Esophagus muscularis mucosa (tissue), 4 donors: ENCODE data around the gene KIF23. TPM values are rescaled to one million over a fixed set of nuclear protein-coding genes. Genes with fewer than 3 reads are reported as not detected.

ENCODE experiments used
- DNase-seq: peaks from one replicate; pipeline ENCODE4 v3.0.0-alpha.2; 2017; ENCODE audit errors: extremely low spot score
- H3K27ac ChIP-seq, 4 donors: fragments of 200-600 bp; sonication (generic); replicated peaks in 1 of 4; 1 replicate in 3 of 4; 2 replicates in 1 of 4; pipeline ENCODE4 v1.5.1; 2016 to 2019; ENCODE audit warnings: mild to moderate bottlenecking in 1 of 4
- H3K27me3 ChIP-seq, 4 donors: fragments of 200-600 bp; sonication (generic); one replicate each; pipeline versions ENCODE4 v1.5.1 to v1.6.0; 2016 to 2019
- H3K36me3 ChIP-seq, 4 donors: fragments of 200-600 bp; sonication (generic); one replicate each; pipeline ENCODE4 v1.5.1; 2016 to 2019
- H3K4me1 ChIP-seq, 4 donors: fragments of 200-600 bp; sonication (generic); one replicate each; pipeline ENCODE4 v1.5.1; 2016 to 2019
- H3K4me3 ChIP-seq, 4 donors: fragments of 200-600 bp; sonication (generic); 1 replicate in 2 of 4; 2 replicates in 2 of 4; pipeline ENCODE4 v1.5.1; 2016 to 2019; ENCODE audit warnings: mild to moderate bottlenecking in 4 of 4, moderate library complexity in 1 of 4
- H3K9me3 ChIP-seq, 4 donors: fragments of 200-600 bp; sonication (generic); 1 replicate in 3 of 4; 2 replicates in 1 of 4; pipeline ENCODE4 v1.5.1; 2016 to 2019
- CTCF ChIP-seq, 3 experiments: fragments of 200-600 bp in 2 of 3; fragments of 450-650 bp in 1 of 3; sonication (generic) in 2 of 3; IDR thresholded peaks; one replicate each; pipeline ENCODE4 v1.5.1; 2017 to 2019; ENCODE audit warnings: antibody characterized with exemption in 3 of 3, mild to moderate bottlenecking in 2 of 3, moderate library complexity in 1 of 3
- EP300 ChIP-seq: sonication (generic); formaldehyde crosslinking; IDR thresholded peaks from one replicate; pipeline ENCODE4 v1.6.1; 2017; ENCODE audit warnings: antibody characterized with exemption
- POLR2A ChIP-seq: fragments of 450-650 bp; IDR thresholded peaks from one replicate; pipeline ENCODE4 v1.6.1; 2017; ENCODE audit warnings: antibody characterized with exemption, moderate library complexity, mild to moderate bottlenecking, low read depth
- POLR2AphosphoS5 ChIP-seq, 2 donors: sonication (generic); formaldehyde crosslinking; IDR thresholded peaks; one replicate each; pipeline ENCODE4 v1.6.1; 2017; ENCODE audit warnings: antibody characterized with exemption in 2 of 2
- WGBS: methylation state at CpG from one replicate; pipeline ENCODE4 v1.1.5; 2018; 5-methylcytosine and 5-hydroxymethylcytosine counted together
- intact Hi-C: fragments of 100-400 bp; cut with DNase I; formaldehyde crosslinking; loops from one replicate; pipeline ENCODE4 v1.15.1; 2023
- total RNA-seq, 4 donors: library from RNA; depleted of rRNA; stranded (reverse); fragments of >200 nt; gene quantifications; one replicate each; pipeline versions ENCODE4 v1.1.0 to v1.2.1, GENCODE V29; 2016

The KIF23 gene
- total RNA-seq, 4 donors from 2014 or later: 1.7 to 7.1 (median 4.9) TPM

- Histone ChIP-seq H3K27me3 (no peaks in the 10 kb centered on the region), H3K4me1 (peaks cover 31 to 69% (median 55%) of the 10 kb centered on the region in 4 donors), H3K36me3 (peaks cover 0 to 38% (median 27%) of the 10 kb centered on the region in 4 donors), H3K9me3 (no peaks in the 10 kb centered on the region), H3K27ac (peak overlapping the region in 2 of 4 donors; percentile 31 to 45), H3K4me3 (no peak overlapping the region)
- TF ChIP-seq CTCF (IDR thresholded peaks at IDR 0.05): no peak
- TF ChIP-seq POLR2AphosphoS5 (IDR thresholded peaks at IDR 0.05): no peak
- TF ChIP-seq EP300: no peak
- no peak for TF ChIP-seq POLR2A
- 86% methylated on average over 2 of the region's 2 CpGs for WGBS
- DNase-seq: no peak
- intact Hi-C loops: no loop called here
Measured at GRCh38 chr15:69459066-69459465, 44.9 kb downstream of the KIF23 start.

- Histone ChIP-seq H3K9me3 (no peaks in the 10 kb centered on the region), H3K4me3 (no peak overlapping the region), H3K27me3 (no peaks in the 10 kb centered on the region), H3K27ac (no peak overlapping the region), H3K36me3 (peaks cover 0 to 26% (median 17%) of the 10 kb centered on the region in 4 donors), H3K4me1 (peaks cover 17 to 55% (median 40%) of the 10 kb centered on the region in 4 donors)
- intact Hi-C loops: loop anchor here (5.0 kb wide), 1 partner anchor 642 kb away; no protein-coding TSS in a partner anchor
- WGBS: 21% methylated on average over 1 of the region's 1 CpG
- no peak for DNase-seq
- TF ChIP-seq EP300 (no peak), POLR2AphosphoS5 (IDR thresholded peaks at IDR 0.05) (no peak), POLR2A (no peak), CTCF (IDR thresholded peaks at IDR 0.05) (no peak)
Measured at GRCh38 chr15:69460481-69460880, 46.3 kb downstream of the KIF23 start.

GRCh38 chr15:69462030-69462492 is 47.9 kb downstream of the KIF23 start:
- peaks cover 0 to 11% (median 2%) of the 10 kb centered on the region in 4 donors for H3K36me3 ChIP-seq
- intact Hi-C loops: loop anchor here (1.0 to 5.0 kb wide), 2 partner anchors 9 to 640 kb away; no protein-coding TSS in a partner anchor
- no peak for DNase-seq
- TF ChIP-seq CTCF (IDR thresholded peaks at IDR 0.05): no peak
- TF ChIP-seq EP300: no peak
- no peak for TF ChIP-seq POLR2A
- TF ChIP-seq POLR2AphosphoS5 (IDR thresholded peaks at IDR 0.05): no peak
- H3K27ac ChIP-seq: peak overlapping the region; percentile 70 to 94 (median 92)
- 68% methylated on average over 15 of the region's 23 CpGs for WGBS
- H3K4me3 ChIP-seq: peak overlapping the region; percentile 52 to 63 (median 60)
- no peaks in the 10 kb centered on the region for H3K27me3 ChIP-seq
- no peaks in the 10 kb centered on the region for H3K9me3 ChIP-seq
- peaks cover 14 to 53% (median 37%) of the 10 kb centered on the region in 4 donors for H3K4me1 ChIP-seq

- under 1% methylated on average over 21 of the region's 46 CpGs for WGBS
- Histone ChIP-seq H3K4me1 (peaks cover 14 to 53% (median 37%) of the 10 kb centered on the region in 4 donors), H3K36me3 (peaks cover 0 to 5% (median 2%) of the 10 kb centered on the region in 4 donors), H3K27me3 (no peaks in the 10 kb centered on the region), H3K4me3 (peak overlapping the region; percentile 52 to 63 (median 60)), H3K9me3 (no peaks in the 10 kb centered on the region), H3K27ac (peak overlapping the region; percentile 91 to 94 (median 93))
- TF ChIP-seq CTCF (IDR thresholded peaks at IDR 0.05) (peak; percentile 79 to 95 (median 90)), EP300 (no peak), POLR2A (peak; percentile 38), POLR2AphosphoS5 (IDR thresholded peaks at IDR 0.05) (peak; percentile 94 to 97)
- DNase-seq: peak; percentile 98
- intact Hi-C loops: loop anchor here (1.0 to 5.0 kb wide), 2 partner anchors 9 to 640 kb away; no protein-coding TSS in a partner anchor
Measured at GRCh38 chr15:69462493-69463181, 48.5 kb downstream of the KIF23 start.
